Measurements from ENCODE around the gene GPRC5B.

GPRC5B gene

DNA sequence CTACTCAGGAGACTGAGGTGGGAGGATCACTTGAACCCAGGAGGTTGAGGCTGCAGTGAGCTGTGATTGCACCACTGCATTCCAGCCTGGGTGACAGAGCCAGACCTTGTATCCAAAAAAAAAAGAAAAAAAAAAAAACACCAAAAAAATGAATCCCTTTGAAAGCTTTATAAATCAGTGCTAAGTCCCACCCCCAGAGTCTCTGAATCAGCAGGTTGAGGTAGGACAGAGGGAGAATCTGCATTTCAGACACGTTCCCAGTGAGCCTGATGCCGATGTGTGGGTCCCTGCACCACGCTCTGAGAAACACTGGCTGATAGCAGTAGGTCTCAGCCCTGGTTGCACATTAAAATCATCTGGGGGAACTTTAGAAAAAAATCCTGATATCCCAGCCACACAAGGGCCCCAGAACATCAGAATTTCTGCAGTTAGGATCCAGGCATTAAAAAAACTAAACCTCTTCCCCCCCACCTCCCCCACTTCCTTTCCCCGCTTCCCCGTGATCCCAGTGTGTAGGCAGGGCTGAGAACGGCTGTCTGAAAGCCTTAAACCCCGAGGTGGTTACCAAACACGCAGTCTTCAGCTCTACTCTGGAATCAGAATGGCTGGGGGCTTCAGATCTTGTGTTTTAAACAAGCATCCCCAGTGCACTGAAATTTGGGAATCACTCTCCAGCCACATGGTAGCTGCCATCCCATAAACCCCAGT lies 27.3 kb upstream of the GPRC5B start:
- H3K9me3 ChIP-seq (ENCODE audit: low read length), result no peaks in the 10 kb centered on the region
- H3K4me1 ChIP-seq (ENCODE audit: insufficient read depth, low read length), result no peaks in the 10 kb centered on the region
- no peaks in the 10 kb centered on the region for H3K27me3 ChIP-seq (ENCODE audit: insufficient read depth, low read length)
- H3K36me3 ChIP-seq (ENCODE audit: insufficient read depth, low read length), result no peaks in the 10 kb centered on the region
- H2AFZ ChIP-seq (ENCODE audit: low read depth, low read length), result no peak overlapping the region
- no peak overlapping the region for H3K4me3 ChIP-seq (ENCODE audit: low read length)

DNA sequence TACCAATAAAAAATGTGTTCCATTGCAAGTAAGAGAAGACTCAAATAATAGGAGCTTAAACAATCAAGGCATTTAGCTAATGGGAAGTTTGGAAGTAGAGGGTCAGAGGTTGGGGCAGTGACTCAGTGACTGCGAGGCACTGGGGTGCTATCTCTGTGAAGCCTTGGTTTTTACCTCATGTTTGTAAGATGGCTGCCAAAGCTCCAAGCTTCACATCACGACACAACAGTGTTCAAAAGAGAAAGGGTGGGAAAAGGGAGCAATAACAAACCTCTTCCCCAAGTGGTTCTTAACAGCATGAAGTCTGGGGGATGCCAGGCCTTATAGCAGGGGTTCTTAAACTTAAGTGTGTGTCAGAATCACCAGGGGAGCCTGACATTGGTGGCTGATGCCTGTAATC lies 26.6 kb upstream of the GPRC5B start:
- Histone ChIP-seq H3K36me3 (ENCODE audit: insufficient read depth, low read length) (no peaks in the 10 kb centered on the region), H2AFZ (ENCODE audit: low read depth, low read length) (no peak overlapping the region), H3K4me1 (ENCODE audit: insufficient read depth, low read length) (no peaks in the 10 kb centered on the region), H3K4me3 (ENCODE audit: low read length) (no peak overlapping the region), H3K9me3 (ENCODE audit: low read length) (no peaks in the 10 kb centered on the region), H3K27me3 (ENCODE audit: insufficient read depth, low read length) (no peaks in the 10 kb centered on the region)

DNA sequence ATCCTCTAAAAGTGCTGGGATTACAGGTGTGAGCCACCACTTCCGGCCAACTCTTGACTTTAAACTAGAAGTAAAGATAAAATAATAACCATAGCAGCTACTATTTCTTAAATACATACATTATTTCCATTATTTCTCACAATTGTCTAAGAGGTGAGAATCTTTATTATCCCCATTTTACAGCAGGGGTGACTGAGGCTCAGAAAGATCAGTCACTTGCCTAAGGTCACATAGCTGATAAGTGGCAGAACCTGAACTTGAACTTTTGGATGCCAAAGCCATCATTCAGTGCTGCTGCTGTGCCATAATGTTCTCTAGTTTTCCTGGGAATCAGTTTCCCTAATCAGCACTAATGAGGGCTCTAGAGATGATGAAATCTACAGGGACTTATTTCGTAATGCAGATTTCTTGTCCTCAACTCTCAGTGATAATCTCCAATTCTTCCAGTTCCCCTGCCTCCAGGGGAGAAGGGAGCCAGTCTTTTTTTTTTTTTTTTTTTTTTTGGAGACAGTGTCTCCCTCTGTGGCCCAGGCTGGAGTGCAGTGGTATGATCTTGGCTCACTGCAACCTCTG lies 25.2 kb upstream of the GPRC5B start:
- Histone ChIP-seq H3K4me1 (ENCODE audit: insufficient read depth, low read length) (no peaks in the 10 kb centered on the region), H3K4me3 (ENCODE audit: low read length) (no peak overlapping the region), H3K27me3 (ENCODE audit: insufficient read depth, low read length) (no peaks in the 10 kb centered on the region), H3K9me3 (ENCODE audit: low read length) (no peaks in the 10 kb centered on the region), H3K36me3 (ENCODE audit: insufficient read depth, low read length) (no peaks in the 10 kb centered on the region), H2AFZ (ENCODE audit: low read depth, low read length) (no peak overlapping the region)

DNA sequence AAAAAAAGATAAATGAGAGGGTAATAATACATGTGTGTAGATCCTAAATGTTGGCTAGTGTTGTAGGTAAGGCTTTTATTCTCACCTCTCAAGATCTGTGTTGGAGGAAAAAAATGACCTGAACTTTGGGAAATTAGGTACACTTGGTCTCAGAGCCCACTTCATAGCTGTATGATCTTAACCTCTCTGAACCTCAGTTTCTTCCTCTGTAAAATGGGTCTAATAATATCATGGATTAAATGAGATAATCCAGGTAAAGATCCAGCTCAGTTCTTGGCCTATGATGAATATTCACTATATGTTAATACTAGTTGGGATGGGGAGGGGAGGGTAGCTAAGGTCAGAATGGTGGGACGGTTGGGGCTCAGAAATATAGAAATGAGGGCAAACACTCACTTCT lies 24.3 kb upstream of the GPRC5B start:
- H3K36me3 ChIP-seq (ENCODE audit: insufficient read depth, low read length), result no peaks in the 10 kb centered on the region
- H3K9me3 ChIP-seq (ENCODE audit: low read length), result no peaks in the 10 kb centered on the region
- no peaks in the 10 kb centered on the region for H3K27me3 ChIP-seq (ENCODE audit: insufficient read depth, low read length)
- H2AFZ ChIP-seq (ENCODE audit: low read depth, low read length), result no peak overlapping the region
- no peaks in the 10 kb centered on the region for H3K4me1 ChIP-seq (ENCODE audit: insufficient read depth, low read length)
- no peak overlapping the region for H3K4me3 ChIP-seq (ENCODE audit: low read length)

DNA sequence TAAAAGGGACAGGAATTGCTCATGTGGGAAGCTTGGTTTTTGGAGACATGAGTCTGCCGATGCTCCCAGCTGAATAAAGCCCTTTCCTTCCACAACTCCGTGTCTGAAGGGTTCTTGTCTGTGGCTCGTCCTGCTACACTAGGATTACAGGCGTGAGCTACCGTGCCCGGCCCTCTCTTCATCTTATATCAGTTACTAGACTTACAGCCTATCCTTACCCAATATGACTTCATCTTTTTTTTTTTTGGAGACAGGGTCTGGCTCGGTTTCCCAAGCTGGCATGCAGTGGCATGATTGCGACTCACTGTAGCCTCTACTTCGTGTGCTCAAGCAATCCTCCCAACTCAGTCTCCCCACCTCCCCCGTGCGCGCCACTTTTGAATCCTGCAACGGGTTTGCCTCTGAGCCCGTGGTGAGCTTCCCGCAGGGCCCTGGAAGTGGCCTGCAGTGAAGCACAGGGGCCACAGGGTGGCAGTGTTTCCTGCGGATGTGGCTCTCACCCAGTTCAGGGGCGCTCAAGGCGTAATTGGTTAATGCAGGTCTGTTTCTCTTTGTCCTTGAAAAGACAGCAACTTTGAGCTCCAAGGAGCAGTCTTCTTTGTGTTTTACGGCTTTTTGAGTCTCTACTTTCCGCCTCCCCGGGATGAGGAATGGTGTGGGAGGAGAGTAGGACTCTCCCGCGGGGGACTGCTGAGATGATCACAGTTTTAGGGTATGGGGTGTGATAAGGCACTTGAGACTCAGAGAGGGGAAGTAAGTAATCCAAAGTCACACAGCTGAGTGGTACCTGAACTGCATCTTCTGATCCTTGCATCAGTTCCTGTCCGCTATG lies 22.7 kb upstream of the GPRC5B start:
- no peaks in the 10 kb centered on the region for H3K27me3 ChIP-seq (ENCODE audit: insufficient read depth, low read length)
- H3K4me3 ChIP-seq (ENCODE audit: low read length), result no peak overlapping the region
- no peaks in the 10 kb centered on the region for H3K9me3 ChIP-seq (ENCODE audit: low read length)
- no peaks in the 10 kb centered on the region for H3K36me3 ChIP-seq (ENCODE audit: insufficient read depth, low read length)
- H3K4me1 ChIP-seq (ENCODE audit: insufficient read depth, low read length), result no peaks in the 10 kb centered on the region
- no peak overlapping the region for H2AFZ ChIP-seq (ENCODE audit: low read depth, low read length)

DNA sequence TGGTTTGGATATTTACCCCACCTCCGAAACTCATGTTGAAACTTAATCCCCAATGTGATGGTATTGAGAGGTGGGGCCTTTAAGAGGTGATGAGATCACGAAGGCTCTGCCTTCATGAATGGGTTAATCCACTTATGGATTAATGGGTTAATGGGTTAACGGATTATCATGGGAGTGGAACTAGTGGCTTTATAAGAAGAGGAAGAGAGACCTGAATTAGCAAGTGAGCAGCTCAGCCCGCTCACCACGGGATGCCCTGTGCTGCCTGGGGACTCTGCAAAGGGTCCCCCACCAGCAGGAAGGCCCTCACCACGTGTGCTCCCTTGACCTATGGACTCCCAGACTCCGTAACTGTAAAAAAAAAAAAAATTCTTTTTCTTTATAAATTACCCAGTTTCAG lies 16.5 kb upstream of the GPRC5B start:
- H3K4me3 ChIP-seq (ENCODE audit: low read length), result no peak overlapping the region
- no peaks in the 10 kb centered on the region for H3K9me3 ChIP-seq (ENCODE audit: low read length)
- no peaks in the 10 kb centered on the region for H3K27me3 ChIP-seq (ENCODE audit: insufficient read depth, low read length)
- H3K4me1 ChIP-seq (ENCODE audit: insufficient read depth, low read length), result no peaks in the 10 kb centered on the region
- no peaks in the 10 kb centered on the region for H3K36me3 ChIP-seq (ENCODE audit: insufficient read depth, low read length)
- no peak overlapping the region for H2AFZ ChIP-seq (ENCODE audit: low read depth, low read length)

DNA sequence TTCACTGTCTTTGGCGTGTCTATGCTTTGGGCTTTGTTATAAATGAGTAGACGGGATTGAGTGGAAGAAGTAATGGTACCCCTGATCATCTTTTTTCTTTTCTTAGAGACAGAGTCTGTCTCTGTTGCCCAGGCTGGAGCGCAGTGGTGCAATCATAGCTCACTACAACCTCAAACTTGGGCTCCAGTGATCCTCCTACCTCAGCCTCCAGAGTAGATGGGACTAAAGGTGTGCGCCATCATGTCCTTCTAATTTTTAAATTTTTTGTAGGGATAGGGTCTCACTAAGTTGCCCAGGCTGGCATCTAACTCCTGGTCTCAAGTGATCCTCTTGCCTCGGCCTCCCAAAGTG lies 14.9 kb upstream of the GPRC5B start:
- H2AFZ ChIP-seq (ENCODE audit: low read depth, low read length), result no peak overlapping the region
- no peaks in the 10 kb centered on the region for H3K4me1 ChIP-seq (ENCODE audit: insufficient read depth, low read length)
- H3K36me3 ChIP-seq (ENCODE audit: insufficient read depth, low read length), result no peaks in the 10 kb centered on the region
- H3K9me3 ChIP-seq (ENCODE audit: low read length), result no peaks in the 10 kb centered on the region
- no peak overlapping the region for H3K4me3 ChIP-seq (ENCODE audit: low read length)
- no peaks in the 10 kb centered on the region for H3K27me3 ChIP-seq (ENCODE audit: insufficient read depth, low read length)

DNA sequence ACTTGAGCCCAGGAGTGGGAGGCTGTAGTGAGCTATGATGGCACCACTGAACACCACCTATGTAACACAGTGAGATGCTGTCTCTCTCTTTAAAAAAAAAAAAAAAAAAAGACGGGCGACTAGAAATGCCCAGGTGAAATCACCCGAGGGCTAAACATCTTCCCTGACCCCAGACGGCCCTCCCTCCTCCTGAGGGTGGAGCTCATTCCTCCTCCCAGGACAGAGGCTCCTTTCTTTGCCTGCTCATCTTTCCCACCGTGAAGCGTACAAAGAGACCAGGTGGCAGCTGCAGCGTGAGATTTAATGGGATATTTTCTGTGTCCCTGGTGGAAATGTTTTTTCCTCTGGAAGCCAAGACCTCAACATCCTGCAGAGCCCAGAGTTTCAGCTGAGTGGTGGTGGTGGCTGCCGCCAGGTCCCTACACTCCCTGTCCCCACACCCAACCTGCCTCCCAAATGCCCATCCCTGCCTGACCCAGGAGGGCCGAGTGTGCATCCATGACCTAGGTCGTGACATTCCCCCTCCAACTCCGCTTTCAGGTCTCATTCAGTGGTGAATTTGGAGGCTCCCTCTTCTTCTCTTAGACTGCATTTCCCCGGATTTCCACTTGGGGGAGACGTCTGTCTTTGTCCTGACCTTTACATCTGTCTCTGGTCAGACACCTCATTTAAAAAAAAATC lies 14.4 kb upstream of the GPRC5B start:
- H3K4me1 ChIP-seq (ENCODE audit: insufficient read depth, low read length), result no peaks in the 10 kb centered on the region

DNA sequence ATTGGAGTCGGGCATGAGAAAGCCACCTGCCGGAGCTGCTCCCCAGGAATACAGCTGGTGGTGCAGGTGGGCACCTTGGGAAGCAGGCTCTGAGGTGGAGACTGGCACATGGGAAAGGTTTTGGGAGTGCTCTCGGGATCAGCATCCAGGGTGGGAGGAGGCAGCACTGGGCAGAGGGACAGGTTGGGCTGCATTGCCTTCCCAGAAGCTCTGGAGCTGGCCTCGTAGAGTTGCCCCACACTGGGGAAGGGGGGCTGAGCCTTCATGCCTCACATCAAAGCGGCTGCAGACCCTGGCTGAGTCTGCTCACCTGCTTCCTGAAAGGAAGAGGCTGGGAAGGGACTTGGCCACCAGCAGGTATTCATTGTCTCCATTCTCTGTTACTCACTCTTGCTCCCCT lies 13.5 kb upstream of the GPRC5B start:
- Histone ChIP-seq H3K4me1 (ENCODE audit: insufficient read depth, low read length) (no peaks in the 10 kb centered on the region), H3K9me3 (ENCODE audit: low read length) (no peaks in the 10 kb centered on the region), H3K4me3 (ENCODE audit: low read length) (no peak overlapping the region), H2AFZ (ENCODE audit: low read depth, low read length) (no peak overlapping the region), H3K36me3 (ENCODE audit: insufficient read depth, low read length) (no peaks in the 10 kb centered on the region), H3K27me3 (ENCODE audit: insufficient read depth, low read length) (no peaks in the 10 kb centered on the region)

More for the DNA sequence above, 14.4 kb upstream of the GPRC5B start:
- Histone ChIP-seq H3K36me3 (ENCODE audit: insufficient read depth, low read length) (no peaks in the 10 kb centered on the region), H3K27me3 (ENCODE audit: insufficient read depth, low read length) (no peaks in the 10 kb centered on the region), H2AFZ (ENCODE audit: low read depth, low read length) (no peak overlapping the region), H3K4me3 (ENCODE audit: low read length) (no peak overlapping the region), H3K9me3 (ENCODE audit: low read length) (no peaks in the 10 kb centered on the region)

DNA sequence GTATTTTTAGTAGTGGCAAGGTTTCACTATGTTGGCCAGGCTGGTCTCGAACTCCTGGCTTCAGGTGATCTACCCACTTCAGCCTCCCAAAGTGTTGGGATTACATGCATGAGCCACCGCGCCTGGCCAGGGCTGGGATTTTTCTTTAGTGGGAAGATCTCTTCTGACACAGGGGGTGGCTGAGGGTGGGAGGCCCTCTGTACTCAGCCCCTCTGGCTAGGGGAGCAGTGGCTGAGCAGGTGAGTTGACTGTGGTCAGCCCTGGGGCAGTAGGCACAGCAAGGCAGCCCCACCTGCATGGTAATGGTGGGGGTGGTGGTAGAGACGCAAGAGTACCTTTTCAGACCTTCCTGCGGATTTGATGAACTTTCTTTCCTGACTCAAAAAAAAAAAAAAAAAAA lies 12.3 kb upstream of the GPRC5B start:
- H3K9me3 ChIP-seq (ENCODE audit: low read length), result no peaks in the 10 kb centered on the region
- H3K36me3 ChIP-seq (ENCODE audit: insufficient read depth, low read length), result no peaks in the 10 kb centered on the region
- no peaks in the 10 kb centered on the region for H3K4me1 ChIP-seq (ENCODE audit: insufficient read depth, low read length)
- H3K27me3 ChIP-seq (ENCODE audit: insufficient read depth, low read length), result no peaks in the 10 kb centered on the region
- no peak overlapping the region for H3K4me3 ChIP-seq (ENCODE audit: low read length)
- no peak overlapping the region for H2AFZ ChIP-seq (ENCODE audit: low read depth, low read length)

DNA sequence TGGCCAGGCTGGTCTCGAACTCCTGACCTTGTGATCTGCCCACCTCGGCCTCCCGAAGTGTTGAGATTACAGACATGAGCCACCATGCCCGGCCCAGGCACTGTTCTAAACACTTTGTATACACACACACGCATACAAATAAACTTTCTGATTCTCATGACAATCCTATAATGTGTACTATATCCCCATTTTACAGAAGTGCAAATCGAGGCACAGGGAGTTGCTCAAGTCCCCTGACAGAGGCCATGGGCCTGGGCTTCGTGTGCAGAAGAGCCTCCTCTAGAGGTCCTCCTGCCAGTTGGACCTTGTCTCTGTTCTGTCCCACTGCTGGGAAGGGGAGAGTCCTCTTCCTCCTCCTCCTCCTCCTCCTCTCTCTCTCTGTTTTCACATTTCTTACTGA lies 9.9 kb upstream of the GPRC5B start:
- H3K27me3 ChIP-seq (ENCODE audit: insufficient read depth, low read length), result no peaks in the 10 kb centered on the region
- H3K9me3 ChIP-seq (ENCODE audit: low read length), result no peaks in the 10 kb centered on the region
- H3K4me3 ChIP-seq (ENCODE audit: low read length), result no peak overlapping the region
- no peaks in the 10 kb centered on the region for H3K36me3 ChIP-seq (ENCODE audit: insufficient read depth, low read length)
- no peaks in the 10 kb centered on the region for H3K4me1 ChIP-seq (ENCODE audit: insufficient read depth, low read length)
- no peak overlapping the region for H2AFZ ChIP-seq (ENCODE audit: low read depth, low read length)

DNA sequence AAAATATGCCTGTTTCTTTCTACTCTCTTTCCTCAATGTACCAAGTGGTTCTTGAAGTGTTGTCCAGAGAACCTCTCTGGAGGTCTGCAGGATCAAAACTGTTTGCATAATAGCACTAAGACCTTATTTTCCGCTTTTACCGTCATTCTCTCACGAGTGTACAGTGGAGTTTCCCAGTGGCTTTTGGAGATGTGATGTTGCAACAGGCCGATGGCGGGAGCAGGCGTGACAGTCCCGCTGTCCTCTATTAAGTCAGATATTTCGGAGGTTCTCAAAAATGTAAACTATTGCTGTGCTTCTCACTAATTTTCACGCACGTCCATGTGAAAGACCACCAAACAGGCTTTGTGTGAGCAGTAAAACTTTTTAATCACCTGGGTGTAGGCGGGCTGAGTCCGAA lies 8.3 kb upstream of the GPRC5B start:
- Histone ChIP-seq H3K4me1 (ENCODE audit: insufficient read depth, low read length) (no peaks in the 10 kb centered on the region), H3K9me3 (ENCODE audit: low read length) (no peaks in the 10 kb centered on the region), H3K36me3 (ENCODE audit: insufficient read depth, low read length) (no peaks in the 10 kb centered on the region), H3K4me3 (ENCODE audit: low read length) (no peak overlapping the region), H2AFZ (ENCODE audit: low read depth, low read length) (no peak overlapping the region), H3K27me3 (ENCODE audit: insufficient read depth, low read length) (no peaks in the 10 kb centered on the region)

DNA sequence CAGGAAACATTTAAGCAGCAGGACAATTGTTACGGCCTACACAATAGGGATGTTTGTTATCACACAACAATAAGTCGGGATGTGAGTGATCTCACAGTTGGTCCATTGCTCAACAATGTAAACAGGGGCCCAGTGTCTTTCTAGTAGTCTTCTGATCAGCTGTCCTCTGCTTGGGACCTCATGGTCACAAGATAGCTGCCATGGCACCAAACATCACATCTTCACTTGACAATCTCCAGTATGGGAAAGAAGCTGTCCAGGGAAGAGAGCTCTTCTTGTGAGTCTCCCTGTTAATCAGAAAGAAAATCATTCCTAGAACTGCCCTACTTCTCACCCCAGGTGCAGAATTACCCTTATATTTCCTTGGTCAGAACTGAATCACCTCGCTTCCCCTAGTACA lies 6.3 kb upstream of the GPRC5B start:
- no peak overlapping the region for H2AFZ ChIP-seq (ENCODE audit: low read depth, low read length)
- no peaks in the 10 kb centered on the region for H3K9me3 ChIP-seq (ENCODE audit: low read length)
- no peak overlapping the region for H3K4me3 ChIP-seq (ENCODE audit: low read length)
- H3K36me3 ChIP-seq (ENCODE audit: insufficient read depth, low read length), result no peaks in the 10 kb centered on the region
- no peaks in the 10 kb centered on the region for H3K4me1 ChIP-seq (ENCODE audit: insufficient read depth, low read length)
- H3K27me3 ChIP-seq (ENCODE audit: insufficient read depth, low read length), result no peaks in the 10 kb centered on the region
